ENCODE results near the gene CRYAB. TPM values are rescaled to one million over a fixed set of nuclear protein-coding genes. Genes with fewer than 3 reads are reported as not detected.
"Not testable (repeated sequence)": the region's sequence is repeated elsewhere in the genome, so short reads cannot be mapped to it uniquely, and the experiment has no call there.

CRYAB gene
- total and polyA plus RNA-seq, 4 experiments from 2014 or later, result not detected

- no peaks in the 10 kb centered on the region for H3K9me3 ChIP-seq (ENCODE audit: control insufficient read depth in 1 of 2, low read length in 2 of 2)
- no peak for DNase-seq
- intact Hi-C loops (cut with micrococcal nuclease), result no loop called here
- H3K4me1 Mint-ChIP-seq, result peaks cover 23 to 44% (median 28%) of the 10 kb centered on the region in 4 donors
- peaks cover 3 to 4% of the 10 kb centered on the region in 2 donors for H3K27me3 Mint-ChIP-seq
- H3K9me3 Mint-ChIP-seq, result peaks cover 0 to 5% (median 0%) of the 10 kb centered on the region in 8 donors
- H3K36me3 Mint-ChIP-seq, result no peaks in the 10 kb centered on the region
- no peak overlapping the region for H3K27ac ChIP-seq (ENCODE audit: low read depth, low read length)
- no peak overlapping the region for H3K4me3 ChIP-seq (ENCODE audit: low read length in 2 of 2)
- ChIA-PET CTCF (ENCODE audit: partially characterized antibody) (interaction anchor here (1.3 to 10.0 kb wide), 5 partner anchors 8 to 345 kb away, joined by 3 to 119 read pairs (median 5); no protein-coding TSS in a partner anchor), POLR2A (ENCODE audit: partially characterized antibody) (interaction anchor here (1.2 kb wide), 1 partner anchor 48 kb away, joined by 3 read pairs; no protein-coding TSS in a partner anchor)
- H3K4me1 ChIP-seq (ENCODE audit: insufficient read depth, low read length), result peaks cover 37% of the 10 kb centered on the region
- no peaks in the 10 kb centered on the region for H3K36me3 ChIP-seq (ENCODE audit: insufficient read depth, low read length)
- no peak overlapping the region for H3K4me3 Mint-ChIP-seq
- no peak overlapping the region for H3K27ac Mint-ChIP-seq
- H3K27me3 ChIP-seq (ENCODE audit: insufficient read depth, low read length), result no peaks in the 10 kb centered on the region
Observed at GRCh38 chr11:111934306-111934705, 22.7 kb upstream of the CRYAB start.

GRCh38 chr11:111933872-111934271 lies 22.3 kb upstream of the CRYAB start:
- POLR2A ChIA-PET (ENCODE audit: partially characterized antibody), result interaction anchor here (1.2 kb wide), 1 partner anchor 48 kb away, joined by 3 read pairs; no protein-coding TSS in a partner anchor

GRCh38 chr11:111933176-111933575 lies 21.6 kb upstream of the CRYAB start:
- H3K4me1 Mint-ChIP-seq, result peaks cover 14 to 32% (median 19%) of the 10 kb centered on the region in 4 donors
- H3K4me3 Mint-ChIP-seq; H3K36me3 Mint-ChIP-seq; H3K27me3 ChIP-seq (ENCODE audit: insufficient read depth, low read length); DNase-seq; H3K9me3 ChIP-seq (ENCODE audit: control insufficient read depth in 1 of 2, low read length in 2 of 2); intact Hi-C loops (cut with micrococcal nuclease); H3K27ac ChIP-seq (ENCODE audit: low read depth, low read length); H3K9me3 Mint-ChIP-seq; H3K4me3 ChIP-seq (ENCODE audit: low read length in 2 of 2); H3K27me3 Mint-ChIP-seq; H3K36me3 ChIP-seq (ENCODE audit: insufficient read depth, low read length); POLR2A ChIA-PET (ENCODE audit: partially characterized antibody); H3K27ac Mint-ChIP-seq: not testable (repeated sequence)
- H3K4me1 ChIP-seq (ENCODE audit: insufficient read depth, low read length), result peaks cover 27% of the 10 kb centered on the region
- CTCF ChIA-PET (ENCODE audit: partially characterized antibody), result interaction anchor here (1.7 to 10.0 kb wide), 4 partner anchors 10 to 153 kb away, joined by 6 to 119 read pairs (median 10); partner anchors contain the start of genes ALG9, SDHD and TIMM8B

More at GRCh38 chr11:111933872-111934271, 22.3 kb upstream of the CRYAB start:
- Mint-ChIP-seq H3K9me3 (peaks cover 0 to 5% (median 0%) of the 10 kb centered on the region in 8 donors), H3K4me1 (peaks cover 21 to 39% (median 26%) of the 10 kb centered on the region in 4 donors), H3K27ac (no peak overlapping the region), H3K27me3 (peaks cover 3 to 4% of the 10 kb centered on the region in 2 donors), H3K4me3 (no peak overlapping the region), H3K36me3 (no peaks in the 10 kb centered on the region)
- H3K27me3 ChIP-seq (ENCODE audit: insufficient read depth, low read length), result no peaks in the 10 kb centered on the region
- CTCF ChIA-PET (ENCODE audit: partially characterized antibody), result interaction anchor here (1.3 to 10.0 kb wide), 4 partner anchors 9 to 345 kb away, joined by 3 to 119 read pairs (median 4); no protein-coding TSS in a partner anchor
- no peaks in the 10 kb centered on the region for H3K36me3 ChIP-seq (ENCODE audit: insufficient read depth, low read length)
- DNase-seq, result no peak
- H3K4me3 ChIP-seq (ENCODE audit: low read length in 2 of 2), result no peak overlapping the region
- H3K27ac ChIP-seq (ENCODE audit: low read depth, low read length), result no peak overlapping the region
- H3K4me1 ChIP-seq (ENCODE audit: insufficient read depth, low read length), result peaks cover 34% of the 10 kb centered on the region
- intact Hi-C loops (cut with micrococcal nuclease), result no loop called here
- H3K9me3 ChIP-seq (ENCODE audit: control insufficient read depth in 1 of 2, low read length in 2 of 2), result no peaks in the 10 kb centered on the region

- Mint-ChIP-seq H3K36me3 (no peaks in the 10 kb centered on the region), H3K4me1 (peaks cover 10 to 26% (median 14%) of the 10 kb centered on the region in 4 donors), H3K4me3 (peak overlapping the region in 5 of 8 donors; percentile 1 to 46 (median 32)), H3K9me3 (peaks cover 0 to 5% (median 0%) of the 10 kb centered on the region in 8 donors), H3K27me3 (peaks cover 3 to 4% of the 10 kb centered on the region in 2 donors), H3K27ac (peak overlapping the region in 1 of 7 donors; percentile 38)
- CTCF ChIA-PET (ENCODE audit: partially characterized antibody), result interaction anchor here (1.2 to 10.0 kb wide), 12 partner anchors 8 to 154 kb away, joined by 3 to 119 read pairs (median 7); partner anchors contain the start of genes ALG9, SDHD and TIMM8B
- H3K4me1 ChIP-seq (ENCODE audit: insufficient read depth, low read length), result peaks cover 25% of the 10 kb centered on the region
- no peaks in the 10 kb centered on the region for H3K27me3 ChIP-seq (ENCODE audit: insufficient read depth, low read length)
- H3K4me3 ChIP-seq (ENCODE audit: low read length in 2 of 2), result no peak overlapping the region
- no peaks in the 10 kb centered on the region for H3K9me3 ChIP-seq (ENCODE audit: control insufficient read depth in 1 of 2, low read length in 2 of 2)
- intact Hi-C loops (cut with micrococcal nuclease), result loop anchor here (1.0 kb wide), 1 partner anchor 348 kb away; no protein-coding TSS in a partner anchor
- no peaks in the 10 kb centered on the region for H3K36me3 ChIP-seq (ENCODE audit: insufficient read depth, low read length)
- no peak for DNase-seq
- POLR2A ChIA-PET (ENCODE audit: partially characterized antibody), result no interaction called here
- no peak overlapping the region for H3K27ac ChIP-seq (ENCODE audit: low read depth, low read length)
Observed at GRCh38 chr11:111932611-111932950, 21.0 kb upstream of the CRYAB start.

GRCh38 chr11:111930472-111930871 lies 18.9 kb upstream of the CRYAB start:
- Histone ChIP-seq H3K4me1 (ENCODE audit: insufficient read depth, low read length) (peaks cover 21% of the 10 kb centered on the region), H3K4me3 (ENCODE audit: low read length in 2 of 2) (no peak overlapping the region), H3K36me3 (ENCODE audit: insufficient read depth, low read length) (no peaks in the 10 kb centered on the region), H3K27me3 (ENCODE audit: insufficient read depth, low read length) (no peaks in the 10 kb centered on the region), H3K9me3 (ENCODE audit: control insufficient read depth in 1 of 2, low read length in 2 of 2) (no peaks in the 10 kb centered on the region), H3K27ac (ENCODE audit: low read depth, low read length) (no peak overlapping the region)
- DNase-seq, result no peak
- Mint-ChIP-seq H3K27me3 (peaks cover 3 to 4% of the 10 kb centered on the region in 2 donors), H3K27ac (peak overlapping the region in 1 of 7 donors; percentile 35), H3K9me3 (peaks cover 0 to 3% (median 0%) of the 10 kb centered on the region in 8 donors), H3K36me3 (no peaks in the 10 kb centered on the region), H3K4me3 (no peak overlapping the region), H3K4me1 (peaks cover 9 to 29% (median 18%) of the 10 kb centered on the region in 4 donors)
- CTCF ChIA-PET (ENCODE audit: partially characterized antibody), result interaction anchor here (1.0 to 10.0 kb wide), 11 partner anchors 12 to 349 kb away, joined by 3 to 119 read pairs (median 6); partner anchors contain the start of genes SDHD and TIMM8B
- POLR2A ChIA-PET (ENCODE audit: partially characterized antibody), result no interaction called here
- intact Hi-C loops (cut with micrococcal nuclease), result no loop called here

- Mint-ChIP-seq H3K4me1 (peaks cover 6 to 22% (median 14%) of the 10 kb centered on the region in 4 donors), H3K27me3 (peaks cover 0 to 2% of the 10 kb centered on the region in 2 donors), H3K36me3 (no peaks in the 10 kb centered on the region), H3K27ac (peak overlapping the region; percentile 92 to 97 (median 95)), H3K9me3 (no peaks in the 10 kb centered on the region), H3K4me3 (peak overlapping the region; percentile 81 to 90 (median 88))
- ChIA-PET CTCF (ENCODE audit: partially characterized antibody) (interaction anchor here (0.8 to 3.3 kb wide), 13 partner anchors 9 to 322 kb away, joined by 3 to 34 read pairs (median 5); partner anchors contain the start of genes ALG9, DIXDC1, FDXACB1 and SDHD), POLR2A (ENCODE audit: partially characterized antibody) (interaction anchor here (0.6 to 3.0 kb wide), 15 partner anchors 8 to 1497 kb away, joined by 3 to 36 read pairs (median 6); partner anchors contain the start of genes ALG9, C11orf52, CFAP68 and DIXDC1)
- intact Hi-C loops (cut with micrococcal nuclease), result loop anchor here (1.0 to 5.0 kb wide), 9 partner anchors 47 to 354 kb away; partner anchors contain the start of genes ALG9, CFAP68, DLAT and FDXACB1
- Histone ChIP-seq H3K27me3 (ENCODE audit: insufficient read depth, low read length) (no peaks in the 10 kb centered on the region), H3K4me1 (ENCODE audit: insufficient read depth, low read length) (peaks cover 14% of the 10 kb centered on the region), H3K27ac (ENCODE audit: low read depth, low read length) (peak overlapping the region; percentile 69), H3K9me3 (ENCODE audit: control insufficient read depth in 1 of 2, low read length in 2 of 2) (no peaks in the 10 kb centered on the region), H3K4me3 (ENCODE audit: low read length in 2 of 2) (peak overlapping the region; percentile 60 to 73), H3K36me3 (ENCODE audit: insufficient read depth, low read length) (no peaks in the 10 kb centered on the region)
- DNase-seq, result peak; percentile 94 to 98 (median 96)
Observed at GRCh38 chr11:111926505-111927391, 15.2 kb upstream of the CRYAB start.

All from CD4-positive, alpha-beta memory T cell (primary cell).